GM12892 (cell line): ENCODE data around the gene MAGT1.

Source experiments
- POLR2A ChIP-seq: IDR thresholded peaks from 2 replicates; pipeline ENCODE4 v1.6.1; 2011; ENCODE audit warnings: low read depth, low read length, control low read depth
- POLR2AphosphoS5 ChIP-seq: IDR thresholded peaks from 2 replicates; pipeline ENCODE4 v1.6.1; 2011; ENCODE audit warnings: low read depth, low read length, control low read depth
- TAF1 ChIP-seq: IDR thresholded peaks from 2 replicates; pipeline ENCODE4 v1.6.1; 2011; ENCODE audit warnings: low read depth, mild to moderate bottlenecking, control low read depth, low read length, borderline replicate concordance

- TF ChIP-seq POLR2A = no peak
- no peak for TF ChIP-seq TAF1
- no peak for TF ChIP-seq POLR2AphosphoS5
These were observed 1.5 kb downstream of the MAGT1 start for GRCh38 chrX:77893713-77894112.
